ENCODE data around the gene UNC13C.
"Not testable (repeated sequence)": the region's sequence is repeated elsewhere in the genome, so short reads cannot be mapped to it uniquely, and the experiment has no call there.

The UNC13C gene

DNA sequence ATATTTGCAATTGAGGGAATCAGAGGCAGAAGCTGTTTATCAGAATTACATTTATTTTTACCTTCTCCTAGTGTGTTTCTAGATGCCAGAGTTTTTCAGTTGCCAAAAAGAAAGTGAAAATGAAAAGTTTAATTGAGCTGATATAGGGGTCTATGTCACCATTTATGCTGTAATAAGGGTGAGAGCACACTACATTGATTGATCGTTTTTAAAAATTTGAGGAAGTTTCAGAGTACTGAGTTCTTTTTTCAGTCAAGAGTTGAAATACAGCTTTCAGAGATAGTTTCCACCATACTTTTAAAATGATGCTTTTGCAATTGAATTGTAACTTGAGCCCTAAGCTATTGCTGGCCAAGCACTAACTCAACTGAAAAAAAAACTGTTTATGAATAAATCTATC lies 326.9 kb downstream of the UNC13C start:
- DNase-seq (ENCODE audit: low read depth), result no peak

GRCh38 chr15:54307252-54307902 lies 329.1 kb downstream of the UNC13C start:
- no peak for DNase-seq (ENCODE audit: low read depth)

DNA sequence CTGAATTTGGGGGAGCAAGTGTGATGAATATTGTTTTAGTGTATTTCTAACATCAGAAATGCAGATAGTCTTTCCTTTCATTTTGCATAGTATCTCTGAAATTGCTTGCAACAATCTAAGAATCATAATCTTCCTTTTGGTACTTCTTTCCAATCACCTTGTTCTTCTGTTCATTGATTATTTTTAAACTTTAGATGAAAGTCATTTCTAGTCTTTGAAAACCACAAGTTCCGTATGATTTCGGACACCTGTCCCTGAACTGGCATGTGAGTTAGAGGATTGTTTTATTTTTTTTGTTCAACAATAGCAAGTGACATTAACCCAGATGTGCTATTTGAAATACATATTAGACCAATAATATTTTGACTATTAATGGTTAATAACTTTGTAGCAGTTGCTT lies 329.7 kb downstream of the UNC13C start:
- no peak for DNase-seq (ENCODE audit: low read depth)

DNA sequence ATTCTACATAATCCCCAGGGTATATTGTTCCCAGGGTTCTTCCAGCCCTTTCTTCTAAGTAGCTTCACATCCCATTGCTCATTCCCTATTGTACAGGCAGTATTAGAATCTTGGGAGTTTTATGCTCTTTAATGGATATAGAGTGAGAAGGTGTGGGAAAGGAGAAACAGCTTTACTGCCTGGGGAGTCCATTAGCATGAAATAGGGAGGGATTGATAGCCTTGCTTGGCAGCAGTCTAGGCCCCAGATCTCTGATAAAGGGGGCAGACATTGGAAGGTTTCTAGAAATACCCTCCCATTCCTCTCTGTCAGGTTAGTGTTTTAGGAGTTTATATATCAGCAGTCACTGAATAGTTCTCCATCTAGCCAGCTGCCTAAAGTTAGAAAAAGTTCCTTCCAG lies 334.3 kb downstream of the UNC13C start:
- DNase-seq (ENCODE audit: low read depth), result no peak

DNA sequence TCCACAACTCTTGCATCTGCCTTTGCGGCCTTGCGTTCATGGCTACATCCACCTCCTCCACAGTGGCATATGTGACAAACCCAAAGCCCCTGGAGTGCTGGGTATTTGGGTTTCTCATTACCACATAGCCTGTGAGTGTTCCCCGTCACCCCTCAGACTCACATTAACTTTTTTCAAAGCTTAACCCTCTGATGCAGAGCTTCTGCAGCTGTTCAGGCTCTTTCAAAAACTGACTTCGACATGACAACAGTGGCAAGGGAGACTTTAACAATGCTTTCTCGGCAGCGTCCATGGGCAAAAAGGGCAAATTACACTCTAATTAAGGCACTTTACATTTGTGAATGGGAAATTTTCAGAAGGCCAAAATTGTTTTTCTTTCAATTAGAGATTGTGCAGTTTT lies 343.2 kb downstream of the UNC13C start:
- no peak for DNase-seq (ENCODE audit: low read depth)

DNA sequence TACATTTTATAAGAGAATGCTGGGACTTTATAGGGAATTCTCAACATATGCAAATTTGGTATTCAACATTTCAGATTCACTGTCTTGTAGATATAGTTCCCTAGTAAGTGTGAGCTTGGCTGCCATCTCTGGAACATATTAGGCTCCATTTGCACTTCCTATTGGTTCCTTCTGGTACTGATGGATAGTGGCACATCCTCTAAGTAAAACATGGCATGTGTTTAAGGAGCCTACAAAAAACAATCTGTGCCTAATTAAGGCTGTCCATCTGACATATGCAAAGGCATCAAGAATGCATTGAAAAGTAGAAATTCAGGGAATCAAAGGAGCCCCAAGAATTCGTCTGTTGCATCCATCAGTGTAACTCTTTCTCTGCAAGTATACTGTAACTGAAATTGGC lies 344.1 kb downstream of the UNC13C start:
- no peak for DNase-seq (ENCODE audit: low read depth)

GRCh38 chr15:54345301-54345700 lies 367.1 kb downstream of the UNC13C start:
- no peak for DNase-seq (ENCODE audit: low read depth)

DNA sequence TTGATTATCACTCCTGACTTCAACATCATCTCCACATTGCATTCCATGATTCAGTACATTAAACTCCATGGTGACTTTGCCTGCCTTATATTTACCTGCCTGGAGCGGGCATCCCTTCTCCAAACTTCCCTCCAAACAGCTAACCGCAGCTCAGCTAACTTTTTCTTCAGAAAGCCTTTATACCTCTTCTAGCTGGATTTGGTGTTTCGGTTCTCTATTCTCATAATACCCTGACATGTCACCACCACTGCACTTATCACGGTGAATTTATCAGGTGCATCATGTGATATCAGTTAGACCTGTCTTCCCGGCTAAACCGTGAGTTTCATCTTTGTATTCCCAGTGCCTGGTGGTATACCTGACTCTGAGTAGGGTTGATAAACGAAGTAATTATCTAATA lies 367.6 kb downstream of the UNC13C start:
- DNase-seq (ENCODE audit: low read depth), result no peak

DNA sequence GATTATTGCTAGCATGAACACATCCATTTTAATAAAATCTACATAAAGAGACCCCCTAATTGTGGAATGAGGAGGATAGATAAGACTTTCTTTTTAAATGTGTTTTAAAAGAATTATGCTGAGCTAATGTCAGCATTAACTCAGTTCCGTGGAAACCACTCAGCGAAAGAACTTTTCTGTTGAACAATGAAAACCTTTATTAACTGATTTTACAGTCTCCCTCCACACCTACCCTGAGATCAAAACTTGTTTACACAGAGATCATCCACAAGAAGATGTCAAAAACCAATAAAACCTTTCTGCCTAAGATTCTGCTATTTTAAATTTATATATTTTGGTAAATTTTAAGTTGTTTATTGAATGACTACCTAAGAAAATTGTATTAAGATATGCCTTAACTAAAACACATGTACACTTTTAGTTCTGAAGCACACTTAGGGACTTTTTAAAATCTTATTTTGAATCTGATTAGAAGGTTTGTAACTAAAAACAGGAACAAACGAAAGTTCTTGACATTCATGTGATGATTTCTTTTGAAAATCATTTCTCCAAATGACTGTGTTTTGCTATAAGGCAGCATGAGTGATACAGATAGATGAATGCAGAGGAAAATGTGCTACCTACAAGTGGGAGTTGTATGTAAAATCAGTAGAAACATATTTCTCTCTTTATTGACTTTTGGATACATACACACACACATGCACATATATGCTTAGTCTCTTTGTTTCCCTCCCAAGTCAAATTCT lies 369.0 kb downstream of the UNC13C start:
- DNase-seq (ENCODE audit: low read depth), result no peak

- DNase-seq (ENCODE audit: low read depth), result no peak
Observed at GRCh38 chr15:54353726-54354125, 375.5 kb downstream of the UNC13C start.

GRCh38 chr15:54354341-54354740 lies 376.1 kb downstream of the UNC13C start:
- no peak for DNase-seq (ENCODE audit: low read depth)

GRCh38 chr15:54364961-54365360 lies 386.7 kb downstream of the UNC13C start:
- DNase-seq (ENCODE audit: low read depth), result no peak

DNA sequence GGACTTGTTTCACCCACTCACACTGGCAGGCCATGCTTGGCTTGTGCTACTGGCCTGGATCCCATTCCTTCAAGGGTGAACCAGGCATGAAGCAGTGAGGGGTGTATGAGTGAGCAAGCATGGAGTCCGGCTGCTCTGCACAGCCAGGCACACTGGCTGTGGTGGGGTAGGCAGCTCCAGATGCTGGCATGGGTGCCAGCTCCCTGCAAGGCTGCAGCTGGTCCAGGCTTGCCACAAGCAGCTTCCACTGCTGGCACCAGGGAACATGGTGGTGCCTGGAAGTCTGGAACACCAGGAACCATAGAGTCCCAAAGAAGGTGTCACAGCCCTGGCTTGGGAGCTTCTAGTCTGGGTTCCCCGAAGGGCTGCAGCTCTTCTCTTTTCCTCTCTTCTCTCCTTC lies 395.1 kb downstream of the UNC13C start:
- no peak for DNase-seq (ENCODE audit: low read depth)

DNA sequence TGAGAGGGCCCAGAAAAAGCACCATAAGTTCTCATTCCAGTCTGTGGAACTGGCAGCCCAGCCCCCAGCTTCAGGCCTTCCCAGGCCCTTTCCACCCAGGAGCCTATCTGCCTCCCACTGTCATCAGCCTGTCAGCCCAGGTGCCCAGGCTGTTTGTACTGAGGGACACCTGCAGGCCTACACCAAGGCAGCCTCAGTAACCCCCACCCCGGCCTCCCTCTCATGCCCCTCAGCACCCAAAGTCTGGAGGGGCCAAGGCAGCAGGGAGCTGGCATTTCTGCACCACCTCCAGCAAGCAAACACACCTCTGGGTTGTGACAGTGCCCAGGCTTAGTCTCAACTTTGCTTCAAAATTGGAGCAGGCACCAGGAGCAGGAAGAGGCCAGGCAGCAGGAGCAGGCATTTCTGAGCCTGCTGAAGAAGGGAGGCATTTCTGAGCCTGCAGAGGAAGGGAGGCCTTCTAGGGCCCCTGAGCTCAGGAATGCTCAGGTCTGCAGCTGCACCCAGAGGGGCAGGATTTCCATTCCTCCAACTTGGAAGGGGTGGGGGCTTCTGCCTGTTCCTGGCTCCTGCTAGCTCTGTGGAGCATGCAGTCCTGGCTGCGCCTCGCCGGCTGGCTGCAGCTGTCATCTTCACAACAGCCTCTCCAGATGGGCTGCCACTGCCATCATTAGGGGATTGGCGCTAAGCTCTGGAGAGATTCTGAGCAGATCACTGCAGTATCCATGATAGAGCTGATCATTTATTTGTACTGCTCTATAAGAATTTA lies 396.1 kb downstream of the UNC13C start:
- no peak for DNase-seq (ENCODE audit: low read depth)

DNA sequence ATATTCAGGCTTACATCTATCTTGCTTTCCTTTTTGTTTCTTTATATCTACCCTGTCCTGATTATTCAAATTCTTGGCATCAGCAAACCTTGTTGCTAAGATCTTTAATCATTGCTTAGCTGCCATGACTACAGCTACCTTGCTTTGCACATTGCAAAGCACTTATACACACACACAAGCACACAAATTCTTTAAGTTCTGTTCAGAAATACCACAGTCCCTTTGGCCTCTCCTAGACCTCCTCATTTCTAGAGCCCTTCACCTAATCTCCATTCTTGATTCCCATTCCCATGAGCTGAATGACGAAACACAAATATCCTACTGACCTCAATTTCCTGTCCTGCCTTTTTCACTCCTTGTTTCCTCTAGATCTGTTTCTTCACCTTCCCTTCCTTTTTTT lies 409.6 kb downstream of the UNC13C start:
- no peak for DNase-seq (ENCODE audit: low read depth)

DNA sequence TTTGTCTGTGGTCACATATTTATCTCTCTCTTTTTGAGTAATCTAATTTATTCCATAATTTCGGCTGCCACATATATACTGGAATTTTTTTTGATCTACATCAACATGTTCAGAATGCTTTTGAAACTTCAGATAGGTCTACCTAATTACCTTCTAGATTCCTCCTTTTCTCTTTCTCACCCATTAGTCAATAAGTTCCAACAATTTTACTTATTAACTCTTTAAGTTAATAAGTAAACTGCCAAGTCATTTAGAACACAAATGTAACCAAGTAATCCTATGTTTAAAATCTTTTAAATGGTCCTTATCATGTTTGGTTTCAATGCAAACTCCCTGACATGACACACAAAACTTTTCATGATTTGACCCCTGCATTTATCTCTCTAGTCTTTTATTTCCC lies 410.5 kb downstream of the UNC13C start:
- no peak for DNase-seq (ENCODE audit: low read depth)

DNA sequence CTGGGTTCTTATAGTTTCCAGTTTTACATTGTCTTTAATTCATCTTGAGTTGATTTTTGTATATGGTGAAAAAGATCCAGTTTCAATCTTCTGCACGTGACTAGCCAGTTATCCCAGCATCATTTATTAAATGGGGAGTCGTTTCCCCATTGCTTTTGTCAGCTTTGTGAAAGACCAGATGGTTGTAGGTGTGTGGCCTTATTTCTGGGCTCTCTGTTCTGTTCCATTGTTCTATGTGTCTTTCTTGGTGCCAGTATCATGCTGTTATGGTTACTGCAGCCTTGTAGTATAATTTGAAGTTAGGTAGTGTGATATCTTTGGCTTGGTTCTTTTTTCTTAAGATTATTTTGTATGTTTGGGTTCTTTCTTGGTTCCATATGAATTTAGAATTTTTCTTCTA lies 432.2 kb downstream of the UNC13C start:
- no peak for DNase-seq (ENCODE audit: low read depth)

DNA sequence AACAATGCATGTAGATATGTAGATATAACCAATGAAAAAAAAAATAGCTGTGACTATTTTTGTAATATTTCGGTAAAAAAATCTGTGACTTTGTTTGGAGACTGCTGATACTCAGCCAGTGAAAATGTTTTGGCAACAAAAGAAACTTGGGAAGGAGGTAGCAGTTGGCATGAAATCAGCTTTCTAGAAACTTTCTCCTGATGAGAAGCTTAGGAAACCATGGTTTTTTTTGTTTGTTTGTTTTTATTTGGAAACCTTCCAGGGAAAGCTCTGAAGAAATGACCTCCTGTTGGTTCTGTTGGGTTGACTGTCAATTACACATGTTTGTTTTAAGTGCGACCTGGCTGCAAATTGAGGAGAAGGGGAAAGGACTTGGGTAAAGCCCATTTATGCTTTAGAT lies 445.9 kb downstream of the UNC13C start:
- DNase-seq (ENCODE audit: low read depth), result no peak

GRCh38 chr15:54428596-54428995 lies 450.4 kb downstream of the UNC13C start:
- no peak for DNase-seq (ENCODE audit: low read depth)

DNA sequence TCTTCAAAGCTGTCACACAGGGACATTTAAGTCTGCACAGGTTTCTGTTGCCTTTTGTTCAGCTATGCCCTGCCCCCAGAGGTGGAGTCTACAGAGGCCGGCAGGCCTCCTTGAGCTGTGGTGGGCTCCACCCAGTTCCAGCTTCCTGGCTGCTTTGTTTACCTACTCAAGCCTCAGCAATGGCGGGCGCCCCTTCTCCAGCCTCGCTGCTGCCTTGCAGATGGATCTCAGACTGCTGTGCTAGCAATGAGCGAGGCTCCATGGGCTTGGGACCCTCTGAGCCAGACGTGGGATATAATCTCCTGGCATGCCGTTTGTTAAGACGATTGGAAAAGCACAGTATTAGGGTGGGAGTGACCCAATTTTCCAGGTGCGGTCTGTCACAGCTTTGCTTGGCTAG lies 472.0 kb downstream of the UNC13C start:
- not testable (repeated sequence) for DNase-seq (ENCODE audit: low read depth)

- DNase-seq (ENCODE audit: low read depth), result no peak
Observed at GRCh38 chr15:54456413-54456812, 478.2 kb downstream of the UNC13C start.

GRCh38 chr15:54462511-54462913 lies 484.3 kb downstream of the UNC13C start:
- DNase-seq (ENCODE audit: low read depth), result no peak

GRCh38 chr15:54481819-54482218 lies 503.6 kb downstream of the UNC13C start:
- no peak for DNase-seq (ENCODE audit: low read depth)
